GM23338 (cell line): Measurements from ENCODE around the gene CYSLTR2. TPM values are rescaled to one million over a fixed set of nuclear protein-coding genes. Genes with fewer than 3 reads are reported as not detected.

Experiments
- ATAC-seq: fragments of 200-7000 bp; cut with Tn5 transposase; 3 replicates; pipeline ENCODE4 v1.9.1; 2020
- DNase-seq: peaks from one replicate; pipeline ENCODE4 v3.0.0-alpha.2; 2015; ENCODE audit warnings: low spot score
- H2AFZ ChIP-seq: fragments of 200-600 bp; sonication (generic); 2 replicates; pipeline ENCODE4 v1.8.0; 2016; ENCODE audit warnings: antibody characterized with exemption, mild to moderate bottlenecking, moderate library complexity
- H3F3A ChIP-seq: fragments of 200-600 bp; sonication (generic); replicated peaks from 2 replicates; pipeline ENCODE4 v1.8.0; 2017; ENCODE audit warnings: antibody characterized with exemption, mixed run types, low read depth
- H3K27ac ChIP-seq: fragments of 200-600 bp; sonication (generic); 2 replicates; pipeline ENCODE4 v1.6.1; 2016; ENCODE audit warnings: low read depth
- H3K27me3 ChIP-seq: fragments of 200-600 bp; sonication (generic); 2 replicates; pipeline ENCODE4 v1.8.0; 2016; ENCODE audit warnings: mild to moderate bottlenecking, mixed run types, moderate library complexity; ENCODE audit not compliant: insufficient read depth
- H3K36me3 ChIP-seq: fragments of 200-600 bp; sonication (generic); 2 replicates; pipeline ENCODE4 v1.8.0; 2016; ENCODE audit warnings: mild to moderate bottlenecking; ENCODE audit not compliant: insufficient read depth
- H3K4me1 ChIP-seq: fragments of 200-600 bp; sonication (generic); 2 replicates; pipeline ENCODE4 v1.8.0; 2016; ENCODE audit warnings: mild to moderate bottlenecking, moderate library complexity; ENCODE audit not compliant: insufficient read depth
- H3K4me2 ChIP-seq: fragments of 200-600 bp; sonication (generic); 2 replicates; pipeline ENCODE4 v1.7.1; 2017; ENCODE audit warnings: mixed run types
- H3K4me3 ChIP-seq: fragments of 200-600 bp; sonication (generic); 2 replicates; pipeline ENCODE4 v1.6.1; 2016; ENCODE audit warnings: mixed run types
- H3K79me2 ChIP-seq: fragments of 200-600 bp; sonication (generic); replicated peaks from 2 replicates; pipeline ENCODE4 v1.8.0; 2017; ENCODE audit warnings: mild to moderate bottlenecking; ENCODE audit not compliant: insufficient read depth
- H3K9me2 ChIP-seq: fragments of 200-600 bp; sonication (generic); 2 replicates; pipeline ENCODE4 v1.8.0; 2017; ENCODE audit not compliant: insufficient read depth
- H4K20me1 ChIP-seq: fragments of 200-600 bp; sonication (generic); replicated peaks from 2 replicates; pipeline ENCODE4 v1.8.0; 2017; ENCODE audit warnings: mild to moderate bottlenecking; ENCODE audit not compliant: insufficient read depth
- H3K27ac Mint-ChIP-seq: 2 replicates; pipeline ENCODE4 v1.8.0; 2020; ENCODE audit warnings: inconsistent platforms, mild to moderate bottlenecking, moderate library complexity, mixed read lengths
- H3K27me3 Mint-ChIP-seq: 3 replicates; pipeline ENCODE4 v1.8.0; 2022; ENCODE audit warnings: low read depth, mild to moderate bottlenecking, moderate library complexity, mixed read lengths, inconsistent platforms; ENCODE audit not compliant: insufficient read depth, poor library complexity
- H3K36me3 Mint-ChIP-seq: 3 replicates; pipeline ENCODE4 v1.8.0; 2021; ENCODE audit warnings: low read depth, mild to moderate bottlenecking, inconsistent platforms, moderate library complexity, mixed read lengths
- H3K4me1 Mint-ChIP-seq: 3 replicates; pipeline ENCODE4 v1.8.0; 2020; ENCODE audit warnings: mild to moderate bottlenecking, inconsistent platforms, mixed read lengths
- H3K4me3 Mint-ChIP-seq: 3 replicates; pipeline ENCODE4 v1.8.0; 2021; ENCODE audit warnings: moderate library complexity, mild to moderate bottlenecking, inconsistent platforms, mixed read lengths
- H3K9me3 Mint-ChIP-seq: 3 replicates; pipeline ENCODE4 v1.8.0; 2020; ENCODE audit warnings: moderate library complexity, mild to moderate bottlenecking, inconsistent platforms, mixed read lengths
- CREB1 ChIP-seq: fragments of 250-450 bp; sonication (Bioruptor Pico); IDR thresholded peaks from 2 replicates; pipeline ENCODE4 v1.5.0; 2020; ENCODE audit warnings: low read depth, mild to moderate bottlenecking, moderate library complexity
- ETS1 ChIP-seq: IDR thresholded peaks from 2 replicates; pipeline ENCODE4 v1.6.1; 2016; ENCODE audit warnings: antibody characterized with exemption
- EZH2phosphoT487 ChIP-seq: fragments of 200-600 bp; sonication (generic); IDR thresholded peaks from one replicate; pipeline ENCODE4 v1.8.1; 2018; ENCODE audit warnings: antibody characterized with exemption; ENCODE audit not compliant: unreplicated experiment
- JUNB ChIP-seq: IDR thresholded peaks from one replicate; pipeline ENCODE4 v1.6.1; 2016; ENCODE audit warnings: antibody characterized with exemption; ENCODE audit not compliant: unreplicated experiment
- NANOG ChIP-seq: IDR thresholded peaks from 2 replicates; pipeline ENCODE4 v1.6.1; 2016; ENCODE audit warnings: antibody characterized with exemption, borderline replicate concordance
- POLR2AphosphoS5 ChIP-seq: IDR thresholded peaks from 2 replicates; pipeline ENCODE4 v1.6.1; 2016; ENCODE audit warnings: antibody characterized with exemption, low read depth
- REST ChIP-seq: IDR thresholded peaks from one replicate; pipeline ENCODE4 v1.6.1; 2018; ENCODE audit warnings: antibody characterized with exemption; ENCODE audit not compliant: unreplicated experiment
- STAT1 ChIP-seq: IDR thresholded peaks from one replicate; pipeline ENCODE4 v1.6.1; 2016; ENCODE audit warnings: antibody characterized with exemption; ENCODE audit not compliant: unreplicated experiment
- ZNF114 ChIP-seq: fragments of 250-450 bp; sonication (Bioruptor Pico); IDR thresholded peaks from 2 replicates; pipeline ENCODE4 v1.5.0; 2020; ENCODE audit warnings: mild to moderate bottlenecking, moderate library complexity
- ZNF462 ChIP-seq: fragments of 250-450 bp; sonication (Bioruptor Pico); IDR thresholded peaks from 2 replicates; pipeline ENCODE4 v1.5.0; 2020; ENCODE audit warnings: mild to moderate bottlenecking, moderate library complexity
- polyA plus RNA-seq: library from polyadenylated mRNA; unstranded; fragments of >200 nt; fragmentation: Nextera tagmentation; extraction: Ambion mirVana; gene quantifications from 2 replicates; pipeline ENCODE4 v1.2.1, GENCODE V29; 2016
- total RNA-seq: library from RNA; depleted of rRNA; stranded (reverse); fragments of >200 nt; shearing (Covaris generic); gene quantifications from 2 replicates; pipeline ENCODE4 v1.2.3, GENCODE V29; 2014
- TF ChIP-seq, protein P1 (sequence below), 2 experiments: fragments of 200-600 bp in 1 of 2; sonication (generic) in 1 of 2; conservative IDR thresholded peaks; 2 replicates each; pipeline versions ENCODE4 v1.5.1 to v1.6.1; 2016 to 2017; ENCODE audit warnings: antibody characterized with exemption in 2 of 2, low read depth in 2 of 2, mild to moderate bottlenecking in 2 of 2, moderate library complexity in 1 of 2

The CYSLTR2 gene
- total and polyA plus RNA-seq, 2 experiments from 2014 or later, result not detected

DNA sequence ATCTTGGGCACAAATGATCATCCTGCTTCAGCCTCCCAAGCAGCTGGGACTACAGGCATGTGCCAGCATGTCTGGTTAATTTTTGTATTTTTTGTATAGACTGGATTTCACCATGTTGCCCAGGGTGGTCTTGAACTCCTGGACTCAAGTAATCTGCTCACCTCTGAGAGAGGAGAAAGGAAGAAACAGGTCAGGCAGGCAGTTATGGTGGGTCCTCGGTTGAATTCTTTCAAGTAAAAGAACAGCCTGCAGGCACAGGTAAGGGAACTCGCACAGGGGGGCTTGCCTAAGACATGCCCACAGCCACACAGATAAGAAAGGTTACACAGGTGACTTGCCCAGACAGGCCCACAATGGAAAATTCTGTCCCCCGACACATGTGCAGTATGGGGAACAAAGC lies 34.8 kb upstream of the CYSLTR2 start (continued):
- TF ChIP-seq ZNF462 (CRISPR knock-in tag) (no peak), POLR2AphosphoS5 (no peak), JUNB (no peak), ZNF114 (CRISPR knock-in tag) (no peak), ETS1 (no peak)

- H3K79me2 ChIP-seq, result no peaks in the 10 kb centered on the region
- Mint-ChIP-seq H3K4me1 (no peaks in the 10 kb centered on the region), H3K9me3 (peaks cover 38% of the 10 kb centered on the region), H3K27ac (no peak overlapping the region), H3K36me3 (peaks cover 29% of the 10 kb centered on the region; the same call in 2 of the 3 replicates), H3K4me3 (no peak overlapping the region), H3K27me3 (peaks cover 1% of the 10 kb centered on the region)
- H3K27me3 ChIP-seq, result no peaks in the 10 kb centered on the region
- H3K36me3 ChIP-seq, result no peaks in the 10 kb centered on the region
- H4K20me1 ChIP-seq, result no peaks in the 10 kb centered on the region
- H3F3A ChIP-seq, result no peaks in the 10 kb centered on the region
- H3K4me1 ChIP-seq, result no peaks in the 10 kb centered on the region
- H3K27ac ChIP-seq, result no peak overlapping the region
- TF ChIP-seq CREB1, result no peak
- no peak for TF ChIP-seq ZNF114 (CRISPR knock-in tag)
- no peak for TF ChIP-seq EZH2phosphoT487
- TF ChIP-seq NANOG, result no peak
- TF ChIP-seq ETS1, result no peak
- no peak for TF ChIP-seq STAT1
- TF ChIP-seq, protein P1, sequence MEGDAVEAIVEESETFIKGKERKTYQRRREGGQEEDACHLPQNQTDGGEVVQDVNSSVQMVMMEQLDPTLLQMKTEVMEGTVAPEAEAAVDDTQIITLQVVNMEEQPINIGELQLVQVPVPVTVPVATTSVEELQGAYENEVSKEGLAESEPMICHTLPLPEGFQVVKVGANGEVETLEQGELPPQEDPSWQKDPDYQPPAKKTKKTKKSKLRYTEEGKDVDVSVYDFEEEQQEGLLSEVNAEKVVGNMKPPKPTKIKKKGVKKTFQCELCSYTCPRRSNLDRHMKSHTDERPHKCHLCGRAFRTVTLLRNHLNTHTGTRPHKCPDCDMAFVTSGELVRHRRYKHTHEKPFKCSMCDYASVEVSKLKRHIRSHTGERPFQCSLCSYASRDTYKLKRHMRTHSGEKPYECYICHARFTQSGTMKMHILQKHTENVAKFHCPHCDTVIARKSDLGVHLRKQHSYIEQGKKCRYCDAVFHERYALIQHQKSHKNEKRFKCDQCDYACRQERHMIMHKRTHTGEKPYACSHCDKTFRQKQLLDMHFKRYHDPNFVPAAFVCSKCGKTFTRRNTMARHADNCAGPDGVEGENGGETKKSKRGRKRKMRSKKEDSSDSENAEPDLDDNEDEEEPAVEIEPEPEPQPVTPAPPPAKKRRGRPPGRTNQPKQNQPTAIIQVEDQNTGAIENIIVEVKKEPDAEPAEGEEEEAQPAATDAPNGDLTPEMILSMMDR (conservative IDR thresholded peaks at IDR 0.05; ENCODE audit: low read depth in 2 of 2), result no peak
- no peak for TF ChIP-seq REST
- H3K4me3 ChIP-seq, result no peak overlapping the region
- DNase-seq (no peak), ATAC-seq (no peak)
- H3K4me2 ChIP-seq, result no peak overlapping the region
- no peak overlapping the region; the same call in 1 of the 2 replicates for H2AFZ ChIP-seq
- H3K9me2 ChIP-seq, result peaks cover 7% of the 10 kb centered on the region
Measured at GRCh38 chr13:48621056-48621455, 32.7 kb upstream of the CYSLTR2 start.
